B cell (primary cell): ENCODE measurements around the gene SDC4. TPM values are rescaled to one million over a fixed set of nuclear protein-coding genes. Genes with fewer than 3 reads are reported as not detected.

Experiments used
- ATAC-seq: fragments of 200-7000 bp; cut with Tn5 transposase; one replicate; pipeline ENCODE4 v1.10.0; 2021; ENCODE audit warnings: low read depth, mild to moderate bottlenecking, moderate number of reproducible peaks, moderate library complexity
- CTCF ChIA-PET: fragments of 350-600 bp; sonication (Branson Sonifier 250); formaldehyde crosslinking; loops from one replicate; lab custom pipeline; 2021; ENCODE audit warnings: antibody characterized with exemption, inconsistent platforms; lab: Charles Lee
- POLR2A ChIA-PET: fragments of 350-600 bp; sonication (Branson Sonifier 250); formaldehyde crosslinking; loops from one replicate; lab custom pipeline; 2021; ENCODE audit warnings: antibody characterized with exemption; lab: Charles Lee
- DNase-seq: peaks from one replicate; pipeline ENCODE4 v3.0.0; 2013
- H2AFZ ChIP-seq: 2 replicates; pipeline ENCODE4 v1.6.1; 2012; ENCODE audit warnings: mild to moderate bottlenecking, low read depth, low read length; ENCODE audit not compliant: insufficient read depth, poor library complexity, severe bottlenecking
- H3K27ac ChIP-seq, 2 donors: 1 replicate in 1 of 2; 2 replicates in 1 of 2; pipeline ENCODE4 v1.5.1; 2012 to 2013; ENCODE audit warnings: low read length in 2 of 2, mild to moderate bottlenecking in 2 of 2, moderate library complexity in 1 of 2
- H3K27me3 ChIP-seq, 4 experiments: fragments of 200-600 bp in 1 of 4; sonication (generic) in 1 of 4; replicated peaks in 1 of 4; 1 replicate in 2 of 4; 2 replicates in 2 of 4; pipeline versions ENCODE4 v1.6.1 to v1.7.0; 2013 to 2016; ENCODE audit warnings: low read length in 3 of 4, mild to moderate bottlenecking in 2 of 4, mixed read lengths in 1 of 4, moderate library complexity in 1 of 4; ENCODE audit not compliant: insufficient read depth in 4 of 4, control insufficient read depth in 3 of 4; ENCODE audit errors: control extremely low read depth in 1 of 4
- H3K36me3 ChIP-seq, 2 experiments: replicated peaks in 1 of 2; 1 replicate in 1 of 2; 2 replicates in 1 of 2; pipeline versions ENCODE4 v1.6.1 to v1.7.1; 2013; ENCODE audit warnings: low read length in 1 of 2; ENCODE audit not compliant: insufficient read depth in 2 of 2, control insufficient read depth in 1 of 2; ENCODE audit errors: control extremely low read depth in 1 of 2, extremely low read depth in 1 of 2
- H3K4me1 ChIP-seq, 2 donors: fragments of 200-600 bp in 1 of 2; sonication (generic) in 1 of 2; 1 replicate in 1 of 2; 2 replicates in 1 of 2; pipeline versions ENCODE4 v1.5.1 to v1.6.1; 2013 to 2017; ENCODE audit warnings: low read length in 2 of 2; ENCODE audit not compliant: control insufficient read depth in 2 of 2, insufficient read depth in 2 of 2
- H3K4me2 ChIP-seq: replicated peaks from 2 replicates; pipeline ENCODE3; 2012; ENCODE audit warnings: mild to moderate bottlenecking, low read depth, low read length; ENCODE audit not compliant: poor library complexity, severe bottlenecking
- H3K4me3 ChIP-seq, 5 experiments: fragments of 200-600 bp in 1 of 5; sonication (generic) in 1 of 5; 1 replicate in 3 of 5; 2 replicates in 2 of 5; pipeline versions ENCODE4 v1.5.1 to v1.7.0; 2011 to 2016; ENCODE audit warnings: low read length in 4 of 5, mild to moderate bottlenecking in 4 of 5, low read depth in 2 of 5, control low read depth in 1 of 5, moderate library complexity in 1 of 5; ENCODE audit not compliant: insufficient read depth in 1 of 5; ENCODE audit errors: control extremely low read depth in 1 of 5, extremely low read depth in 1 of 5
- H3K79me2 ChIP-seq: fragments of 200-600 bp; sonication (generic); one replicate; pipeline ENCODE4 v1.6.0; 2016; ENCODE audit warnings: low read length; ENCODE audit not compliant: control insufficient read depth, insufficient read depth
- H3K9ac ChIP-seq: fragments of 200-600 bp; sonication (generic); 2 replicates; pipeline ENCODE4 v1.6.1; 2017; ENCODE audit warnings: mild to moderate bottlenecking, low read length, moderate library complexity
- H3K9me3 ChIP-seq, 3 donors: one replicate each; pipeline versions ENCODE4 v1.6.1 to v1.7.1; 2013; ENCODE audit warnings: low read length in 2 of 3; ENCODE audit not compliant: control insufficient read depth in 2 of 3, insufficient read depth in 1 of 3; ENCODE audit errors: control extremely low read depth in 1 of 3
- H4K20me1 ChIP-seq: 2 replicates; pipeline ENCODE4 v1.6.0; 2012; ENCODE audit warnings: mild to moderate bottlenecking, low read length; ENCODE audit not compliant: insufficient read depth, control insufficient read depth, poor library complexity, severe bottlenecking
- H3K27ac Mint-ChIP-seq: one replicate; pipeline ENCODE4 v1.8.0; 2021; ENCODE audit warnings: mixed read lengths
- H3K27me3 Mint-ChIP-seq: one replicate; pipeline ENCODE4 v1.8.0; 2021; ENCODE audit warnings: mixed read lengths
- H3K4me1 Mint-ChIP-seq: one replicate; pipeline ENCODE4 v1.8.0; 2021; ENCODE audit warnings: mixed read lengths
- H3K4me3 Mint-ChIP-seq: one replicate; pipeline ENCODE4 v1.8.0; 2021; ENCODE audit warnings: mixed read lengths
- H3K9me3 Mint-ChIP-seq: one replicate; pipeline ENCODE4 v1.8.0; 2022; ENCODE audit warnings: mixed read lengths; ENCODE audit not compliant: insufficient read depth
- EZH2 ChIP-seq: IDR thresholded peaks from 2 replicates; pipeline ENCODE4 v1.6.1; 2012; ENCODE audit warnings: borderline replicate concordance, low read depth, mild to moderate bottlenecking, moderate library complexity, low read length; ENCODE audit not compliant: insufficient read depth, poor library complexity, severe bottlenecking
- WGBS: methylation state at CpG from one replicate; pipeline ENCODE4 v1.1.5; 2013; ENCODE audit warnings: missing lambda C conversion rate; ENCODE audit not compliant: insufficient coverage; 5-methylcytosine and 5-hydroxymethylcytosine counted together
- intact Hi-C: fragments of 100-400 bp; cut with micrococcal nuclease; formaldehyde crosslinking; loops from one replicate; pipeline ENCODE4 v1.10.0; 2022
- polyA plus RNA-seq: library from polyadenylated mRNA; depleted of rRNA; stranded (reverse); fragments of >200 nt; gene quantifications from 2 replicates; pipeline ENCODE4 v1.2.3, GENCODE V29; 2012
- total RNA-seq, 2 donors: library from RNA; stranded (reverse); fragments of 120-200 nt in 1 of 2; gene quantifications; 1 replicate in 1 of 2; 2 replicates in 1 of 2; pipeline versions ENCODE4 v1.2.3 to v1.2.4, GENCODE V29; 2013 to 2022
- TF ChIP-seq, protein P1 (sequence below): fragments of 200-600 bp; IDR thresholded peaks from one replicate; pipeline ENCODE4 v1.8.0; 2022; ENCODE audit warnings: antibody characterized with exemption, mild to moderate bottlenecking

The SDC4 gene
- total and polyA plus RNA-seq, 2 donors (not counting 1 experiment from before 2014, with no cell fraction given): 0.04 TPM; not detected in 1

DNA sequence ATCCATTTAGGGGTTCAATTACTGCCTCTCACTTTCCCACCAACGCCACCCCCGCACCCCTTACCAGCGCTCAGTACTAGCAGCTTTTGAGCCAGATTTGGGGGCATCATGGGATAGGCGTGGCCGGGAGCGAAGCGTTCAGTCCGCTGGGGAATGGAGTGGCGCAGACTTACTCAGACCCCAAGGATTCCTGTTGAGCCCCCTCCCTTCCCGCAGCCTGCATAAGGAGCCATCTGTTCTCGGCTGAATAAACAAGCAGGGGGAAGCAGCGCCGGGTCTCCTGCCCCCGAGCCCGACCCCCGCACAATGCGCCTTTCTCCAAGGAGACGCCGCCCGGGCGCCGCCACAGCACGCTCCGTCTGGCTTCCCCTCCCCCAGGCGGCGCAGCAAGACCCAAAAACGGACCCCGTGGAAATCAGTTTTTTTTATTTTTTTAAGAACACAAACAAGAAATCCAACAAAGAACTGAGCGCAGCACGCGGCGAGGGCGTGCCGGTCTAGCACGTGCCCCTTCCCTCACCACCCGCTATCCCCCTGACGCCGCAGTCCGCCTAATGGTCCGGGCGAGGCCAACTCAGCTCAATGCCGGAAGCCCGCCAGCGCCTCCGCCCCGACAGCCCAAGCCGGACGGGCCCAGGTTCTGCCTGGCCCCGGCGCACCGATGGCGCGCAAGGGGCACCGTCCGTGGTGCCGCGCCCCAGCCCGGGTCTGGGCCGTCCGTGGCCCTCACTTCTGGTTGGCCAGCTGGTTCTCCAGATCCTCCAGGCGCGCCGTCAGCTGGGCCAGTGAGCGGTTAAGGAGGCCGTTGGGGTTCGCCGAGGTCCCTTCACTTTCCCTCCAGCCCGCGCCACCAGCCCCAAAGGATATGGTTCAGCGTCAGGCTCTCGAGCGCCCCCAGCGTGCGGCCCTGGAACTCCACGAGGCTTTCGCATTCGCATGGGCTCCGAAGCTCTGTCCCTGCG lies 54.9 kb downstream of the SDC4 start:
- Mint-ChIP-seq H3K27ac (no peak overlapping the region), H3K4me1 (peaks cover 18% of the 10 kb centered on the region), H3K4me3 (peak overlapping the region; percentile 87), H3K27me3 (peaks cover 41% of the 10 kb centered on the region), H3K9me3 (no peaks in the 10 kb centered on the region)
- CTCF ChIA-PET: interaction anchor here (0.6 to 6.2 kb wide), 48 partner anchors 9 to 608 kb away, joined by 3 to 52 read pairs (median 4); partner anchors contain the start of genes RBPJL and SYS1
- peaks cover 0 to 42% (median 20%) of the 10 kb centered on the region in 4 experiments for H3K27me3 ChIP-seq
- peak overlapping the region; percentile 67 for H3K9ac ChIP-seq
- 8% methylated on average over 77 of the region's 79 CpGs for WGBS
- H3K9me3 ChIP-seq: peaks cover 0 to 3% (median 2%) of the 10 kb centered on the region in 3 donors
- H3K27ac ChIP-seq: no peak overlapping the region
- peak overlapping the region; percentile 82 for H2AFZ ChIP-seq
- intact Hi-C loops: loop anchor here (1.0 to 10.0 kb wide), 3 partner anchors 26 to 609 kb away; no protein-coding TSS in a partner anchor
- H3K4me3 ChIP-seq: peak overlapping the region in 4 of 5 experiments; percentile 39 to 65 (median 60)
- no peaks in the 10 kb centered on the region for H3K36me3 ChIP-seq
- peak overlapping the region; percentile 89 for H3K4me2 ChIP-seq
- TF ChIP-seq, protein P1, sequence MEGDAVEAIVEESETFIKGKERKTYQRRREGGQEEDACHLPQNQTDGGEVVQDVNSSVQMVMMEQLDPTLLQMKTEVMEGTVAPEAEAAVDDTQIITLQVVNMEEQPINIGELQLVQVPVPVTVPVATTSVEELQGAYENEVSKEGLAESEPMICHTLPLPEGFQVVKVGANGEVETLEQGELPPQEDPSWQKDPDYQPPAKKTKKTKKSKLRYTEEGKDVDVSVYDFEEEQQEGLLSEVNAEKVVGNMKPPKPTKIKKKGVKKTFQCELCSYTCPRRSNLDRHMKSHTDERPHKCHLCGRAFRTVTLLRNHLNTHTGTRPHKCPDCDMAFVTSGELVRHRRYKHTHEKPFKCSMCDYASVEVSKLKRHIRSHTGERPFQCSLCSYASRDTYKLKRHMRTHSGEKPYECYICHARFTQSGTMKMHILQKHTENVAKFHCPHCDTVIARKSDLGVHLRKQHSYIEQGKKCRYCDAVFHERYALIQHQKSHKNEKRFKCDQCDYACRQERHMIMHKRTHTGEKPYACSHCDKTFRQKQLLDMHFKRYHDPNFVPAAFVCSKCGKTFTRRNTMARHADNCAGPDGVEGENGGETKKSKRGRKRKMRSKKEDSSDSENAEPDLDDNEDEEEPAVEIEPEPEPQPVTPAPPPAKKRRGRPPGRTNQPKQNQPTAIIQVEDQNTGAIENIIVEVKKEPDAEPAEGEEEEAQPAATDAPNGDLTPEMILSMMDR: peak; percentile 96
- TF ChIP-seq EZH2: no peak
- H3K4me1 ChIP-seq: peaks cover 13 to 21% of the 10 kb centered on the region in 2 donors
- DNase-seq: peak; percentile 85
- no peaks in the 10 kb centered on the region for H3K79me2 ChIP-seq
- POLR2A ChIA-PET: no interaction called here
- H4K20me1 ChIP-seq: no peaks in the 10 kb centered on the region
- peak; percentile 86 for ATAC-seq
